Lower leg skin (tissue), 4 donors: ENCODE measurements around the gene FOLH1. TPM values are rescaled to one million over a fixed set of nuclear protein-coding genes. Genes with fewer than 3 reads are reported as not detected.
"Not testable (repeated sequence)": the region's sequence is repeated elsewhere in the genome, so short reads cannot be mapped to it uniquely, and the experiment has no call there.

Source experiments
- DNase-seq, 2 donors: peaks; one replicate each; pipeline ENCODE4 v3.0.0-alpha.2; 2019; ENCODE audit warnings: low spot score in 2 of 2
- H3K4me3 ChIP-seq: fragments of 200-600 bp; sonication (generic); 2 replicates; pipeline ENCODE4 v1.5.1; 2017; ENCODE audit warnings: mild to moderate bottlenecking, low read depth; ENCODE audit not compliant: poor library complexity, severe bottlenecking
- POLR2A ChIP-seq, 2 donors: fragments of 450-650 bp; IDR thresholded peaks; one replicate each; pipeline ENCODE4 v1.6.1; 2016 to 2017; ENCODE audit warnings: antibody characterized with exemption in 2 of 2, mild to moderate bottlenecking in 1 of 2, moderate library complexity in 1 of 2
- WGBS, 2 donors: methylation state at CpG; one replicate each; pipeline ENCODE4 v1.1.5; 2018; 5-methylcytosine and 5-hydroxymethylcytosine counted together
- intact Hi-C: fragments of 100-400 bp; cut with DNase I; formaldehyde crosslinking; loops from one replicate; pipeline ENCODE4 v1.15.0; 2023; ENCODE audit warnings: low total_unique reads
- total RNA-seq, 4 donors: library from RNA; depleted of rRNA; stranded (reverse); fragments of >200 nt; gene quantifications; one replicate each; pipeline ENCODE4 v1.1.0, GENCODE V29; 2016
- TF ChIP-seq, protein P1 (sequence below), 3 donors: fragments of 450-650 bp; IDR thresholded peaks; one replicate each; pipeline ENCODE4 v1.5.1; 2016; ENCODE audit warnings: antibody characterized with exemption in 3 of 3, mild to moderate bottlenecking in 3 of 3, moderate library complexity in 2 of 3

The FOLH1 gene
- total RNA-seq, 4 donors from 2014 or later, result 1.9 to 4.6 (median 2.8) TPM

- TF ChIP-seq, protein P1, sequence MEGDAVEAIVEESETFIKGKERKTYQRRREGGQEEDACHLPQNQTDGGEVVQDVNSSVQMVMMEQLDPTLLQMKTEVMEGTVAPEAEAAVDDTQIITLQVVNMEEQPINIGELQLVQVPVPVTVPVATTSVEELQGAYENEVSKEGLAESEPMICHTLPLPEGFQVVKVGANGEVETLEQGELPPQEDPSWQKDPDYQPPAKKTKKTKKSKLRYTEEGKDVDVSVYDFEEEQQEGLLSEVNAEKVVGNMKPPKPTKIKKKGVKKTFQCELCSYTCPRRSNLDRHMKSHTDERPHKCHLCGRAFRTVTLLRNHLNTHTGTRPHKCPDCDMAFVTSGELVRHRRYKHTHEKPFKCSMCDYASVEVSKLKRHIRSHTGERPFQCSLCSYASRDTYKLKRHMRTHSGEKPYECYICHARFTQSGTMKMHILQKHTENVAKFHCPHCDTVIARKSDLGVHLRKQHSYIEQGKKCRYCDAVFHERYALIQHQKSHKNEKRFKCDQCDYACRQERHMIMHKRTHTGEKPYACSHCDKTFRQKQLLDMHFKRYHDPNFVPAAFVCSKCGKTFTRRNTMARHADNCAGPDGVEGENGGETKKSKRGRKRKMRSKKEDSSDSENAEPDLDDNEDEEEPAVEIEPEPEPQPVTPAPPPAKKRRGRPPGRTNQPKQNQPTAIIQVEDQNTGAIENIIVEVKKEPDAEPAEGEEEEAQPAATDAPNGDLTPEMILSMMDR (IDR thresholded peaks at IDR 0.05), result no peak
- TF ChIP-seq POLR2A (IDR thresholded peaks at IDR 0.05), result no peak
- no peak for DNase-seq
- no peak overlapping the region for H3K4me3 ChIP-seq
- 88 to 89% methylated on average over 5 of the region's 5 CpGs for WGBS, 2 donors
- intact Hi-C loops, result no loop called here
Measured at GRCh38 chr11:49221112-49221511, 12.7 kb upstream of the FOLH1 start.

DNA sequence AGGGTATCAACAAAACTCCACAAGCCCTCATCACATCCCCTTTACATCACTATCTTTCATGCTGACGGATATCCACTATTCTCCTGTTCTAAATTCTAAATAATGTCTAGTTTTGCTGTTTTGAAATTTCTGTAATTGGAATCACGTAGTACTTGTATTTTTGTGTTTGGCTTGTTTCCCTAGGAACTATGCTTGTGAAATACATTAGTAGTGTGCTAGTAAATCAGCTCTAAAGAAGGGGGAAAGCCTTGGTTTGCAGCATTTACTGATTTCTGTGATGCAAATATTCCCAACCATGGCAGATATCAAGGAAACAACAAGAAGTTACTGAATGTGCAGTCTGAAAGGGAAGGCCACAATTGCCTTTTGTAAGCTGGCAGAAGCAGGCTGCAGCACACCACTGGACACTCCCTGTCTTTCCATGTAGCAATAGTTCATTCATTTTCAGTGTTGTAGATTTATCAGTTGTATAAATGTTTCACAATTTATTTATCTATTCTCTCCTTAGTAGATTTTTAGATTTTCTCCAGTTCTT, 4.7 kb upstream of the FOLH1 start:
- intact Hi-C loops, result no loop called here
- TF ChIP-seq POLR2A (IDR thresholded peaks at IDR 0.05), result no peak
- TF ChIP-seq, protein P1 (IDR thresholded peaks at IDR 0.05), result no peak
- 64 to 70% methylated on average over 2 of the region's 2 CpGs for WGBS, 2 donors
- no peak overlapping the region for H3K4me3 ChIP-seq
- no peak for DNase-seq

DNA sequence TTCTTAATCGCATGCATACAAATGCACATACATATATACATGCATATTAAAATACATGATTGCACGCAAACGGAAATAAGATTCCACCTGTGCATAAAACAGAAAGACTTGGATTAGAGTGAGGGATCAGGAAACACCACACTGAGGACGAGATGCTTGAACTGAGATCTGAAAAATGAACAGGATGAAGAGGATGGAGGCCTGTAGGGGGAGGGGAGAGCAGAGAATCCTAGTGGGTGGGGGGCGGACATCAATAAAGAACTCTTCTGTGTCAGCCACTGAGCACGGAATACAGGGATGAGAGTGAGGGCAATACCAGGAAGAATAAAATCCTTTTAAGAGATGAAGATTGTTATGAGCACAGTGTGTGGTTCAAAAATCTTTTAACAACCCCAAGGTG, 1.4 kb downstream of the FOLH1 start:
- H3K4me3 ChIP-seq, intact Hi-C loops, DNase-seq: not testable (repeated sequence)
- WGBS, 2 donors, result 81 to 83% methylated on average over 6 of the region's 6 CpGs

GRCh38 chr11:49202287-49202976, 6.0 kb downstream of the FOLH1 start:
- no peak overlapping the region for H3K4me3 ChIP-seq
- TF ChIP-seq, protein P1 (IDR thresholded peaks at IDR 0.05), result no peak
- TF ChIP-seq POLR2A (IDR thresholded peaks at IDR 0.05), result no peak
- 78 to 81% methylated on average over 4 of the region's 4 CpGs for WGBS, 2 donors
- intact Hi-C loops, result no loop called here
- DNase-seq, result no peak

DNA sequence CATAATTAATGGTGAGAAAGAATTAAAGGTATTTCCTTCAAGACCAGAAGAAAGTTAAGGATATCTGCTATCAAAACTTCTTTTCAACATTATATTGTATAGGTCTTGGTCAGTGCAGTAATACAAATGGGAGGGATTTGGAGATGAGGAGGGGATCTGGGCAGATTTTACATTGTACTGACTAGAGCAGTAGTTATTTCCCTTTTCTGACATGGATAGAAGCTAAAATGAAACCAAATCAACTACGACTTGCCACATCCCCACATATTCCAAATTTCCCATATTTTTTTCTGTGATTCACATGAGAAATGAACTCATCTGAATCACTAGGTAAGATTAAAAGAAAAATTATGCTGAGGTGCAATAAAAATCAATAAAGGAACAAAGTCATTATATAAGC, 11.6 kb downstream of the FOLH1 start:
- DNase-seq, intact Hi-C loops, H3K4me3 ChIP-seq: not testable (repeated sequence)
- WGBS, 2 donors, result 63 to 68% methylated on average over 1 of the region's 1 CpG

DNA sequence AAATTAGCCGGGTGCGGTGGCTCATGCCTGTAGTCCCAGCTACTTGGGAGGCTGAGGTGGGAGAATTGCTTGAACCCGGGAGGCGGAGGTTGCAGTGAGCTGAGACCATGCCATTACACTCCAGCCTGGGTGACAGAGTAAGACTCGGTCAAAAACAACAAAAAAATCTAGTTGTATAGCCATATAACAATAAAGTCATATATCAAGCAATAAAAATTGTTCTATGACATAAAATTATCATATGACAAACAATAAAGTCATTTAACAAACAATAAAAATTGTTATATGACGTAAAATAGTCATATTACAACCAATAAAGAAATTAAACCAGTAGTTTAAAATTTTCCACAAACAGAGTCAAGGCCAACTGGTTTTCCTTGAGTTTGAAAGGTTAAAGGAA, 12.4 kb downstream of the FOLH1 start:
- DNase-seq, intact Hi-C loops, H3K4me3 ChIP-seq: not testable (repeated sequence)
- 78 to 91% methylated on average over 6 of the region's 6 CpGs for WGBS, 2 donors

DNA sequence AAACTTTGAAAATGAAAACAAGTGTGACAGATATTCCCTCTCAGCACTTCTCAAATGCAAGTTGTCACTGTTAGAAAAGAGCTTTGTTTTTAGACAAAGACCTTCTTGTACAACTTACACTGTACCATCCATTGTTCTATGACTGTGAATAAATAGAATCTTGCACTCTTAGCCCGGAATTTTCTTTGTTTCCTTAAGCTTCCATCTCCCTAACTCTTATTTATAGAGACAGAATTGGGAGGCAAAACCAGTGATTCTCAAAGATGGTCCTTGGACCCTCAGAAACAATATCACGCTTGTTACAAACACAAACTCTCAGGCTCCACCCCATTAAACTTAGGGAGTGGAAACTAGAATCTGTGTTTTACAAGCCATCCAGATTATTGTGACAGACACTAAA, 18.1 kb downstream of the FOLH1 start:
- WGBS, 2 donors, result 70 to 73% methylated on average over 2 of the region's 2 CpGs
- H3K4me3 ChIP-seq, DNase-seq, intact Hi-C loops: not testable (repeated sequence)

GRCh38 chr11:49186225-49186624, 22.2 kb downstream of the FOLH1 start:
- 59 to 67% methylated on average over 2 of the region's 2 CpGs for WGBS, 2 donors
- intact Hi-C loops, DNase-seq, H3K4me3 ChIP-seq: not testable (repeated sequence)

DNA sequence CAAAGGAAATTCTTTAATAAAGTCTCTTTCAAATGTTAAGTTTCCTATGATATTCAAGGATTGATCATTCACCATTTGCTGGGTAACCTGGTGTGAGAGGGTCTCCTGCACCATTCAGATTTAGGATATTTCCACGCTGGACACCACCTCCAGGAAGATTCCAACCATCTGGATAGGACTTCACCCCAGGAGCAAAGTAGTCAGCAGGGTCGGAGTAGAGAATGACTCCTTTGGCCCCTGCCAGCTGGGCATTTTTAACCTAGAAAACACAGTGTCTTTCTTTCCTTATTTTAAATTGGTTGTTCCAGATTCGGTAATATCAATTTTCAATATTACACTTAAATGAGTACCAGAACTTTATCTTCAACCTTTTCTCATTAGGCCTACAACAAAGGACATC, 22.8 kb downstream of the FOLH1 start:
- DNase-seq, H3K4me3 ChIP-seq, intact Hi-C loops: not testable (repeated sequence)
- WGBS, 2 donors, result 85 to 92% methylated on average over 3 of the region's 3 CpGs

DNA sequence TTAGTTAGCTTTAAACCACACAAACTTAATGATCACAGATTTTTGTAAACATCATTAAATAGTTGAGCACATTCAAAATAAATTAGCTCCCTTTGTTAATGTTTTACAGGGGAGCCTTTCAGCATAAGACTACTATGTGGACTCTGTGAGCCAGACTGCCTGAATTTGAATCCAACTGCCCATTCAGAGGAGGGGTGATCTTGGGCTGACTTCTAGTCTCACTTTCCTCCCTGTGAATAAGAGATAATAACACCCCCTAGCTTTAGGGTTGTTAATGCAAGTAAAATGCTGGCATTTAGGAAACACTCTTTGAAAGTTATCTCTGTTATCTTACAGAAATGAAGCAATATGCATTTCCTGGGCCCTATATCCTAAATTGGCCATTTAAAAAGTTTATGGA, 23.6 kb downstream of the FOLH1 start:
- H3K4me3 ChIP-seq, DNase-seq, intact Hi-C loops: not testable (repeated sequence)

- intact Hi-C loops, H3K4me3 ChIP-seq: not testable (repeated sequence)
- WGBS, 2 donors, result 37 to 46% methylated on average over 3 of the region's 3 CpGs
- DNase-seq, result peak in 1 of 2 donors; percentile 34
Measured at GRCh38 chr11:49177936-49178335, 30.5 kb downstream of the FOLH1 start.

DNA sequence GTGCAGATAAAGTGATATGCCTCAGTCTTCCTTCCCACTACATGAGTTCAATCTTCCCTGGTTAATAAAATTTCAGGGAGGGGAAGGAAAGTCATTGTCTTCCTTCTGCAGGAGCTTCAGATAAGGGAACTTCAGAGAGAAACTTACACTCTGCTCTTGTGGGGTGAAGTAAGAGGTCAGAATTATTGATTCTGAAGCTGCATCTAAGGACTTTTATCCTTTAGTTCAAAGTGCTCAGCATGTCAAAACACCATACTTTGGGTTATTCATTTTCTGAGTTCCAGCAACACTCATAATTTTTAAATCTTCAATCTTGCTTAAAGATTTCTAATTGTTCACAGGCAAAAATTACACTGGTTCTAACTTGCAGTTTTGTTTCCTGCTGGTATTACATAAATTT, 33.0 kb downstream of the FOLH1 start:
- H3K4me3 ChIP-seq, intact Hi-C loops, DNase-seq: not testable (repeated sequence)
